Neural progenitor cell (in vitro differentiated cells): ENCODE results near the gene DYNLT4. TPM values are rescaled to one million over a fixed set of nuclear protein-coding genes. Genes with fewer than 3 reads are reported as not detected.

Experiments used
- DNase-seq: peaks from one replicate; pipeline ENCODE4 v3.0.0-alpha.2; 2016; ENCODE audit warnings: low spot score
- H2AFZ ChIP-seq: fragments of 200-600 bp; sonication (generic); replicated peaks from 2 replicates; pipeline ENCODE4 v1.6.1; 2016; ENCODE audit warnings: antibody characterized with exemption
- H3F3A ChIP-seq: fragments of 200-600 bp; sonication (generic); 2 replicates; pipeline ENCODE4 v1.6.1; 2016; ENCODE audit warnings: antibody characterized with exemption, low read depth
- H3K27ac ChIP-seq: fragments of 200-600 bp; sonication (generic); 2 replicates; pipeline ENCODE4 v1.5.1; 2016; ENCODE audit warnings: mild to moderate bottlenecking
- H3K27me3 ChIP-seq: fragments of 200-600 bp; sonication (generic); 2 replicates; pipeline ENCODE4 v1.6.1; 2016; ENCODE audit warnings: mild to moderate bottlenecking, moderate library complexity
- H3K36me3 ChIP-seq: fragments of 200-600 bp; sonication (generic); 2 replicates; pipeline ENCODE4 v1.5.1; 2016
- H3K4me1 ChIP-seq: fragments of 200-600 bp; sonication (generic); 2 replicates; pipeline ENCODE4 v1.6.1; 2016; ENCODE audit warnings: mixed run types
- H3K4me2 ChIP-seq: fragments of 200-600 bp; sonication (generic); 2 replicates; pipeline ENCODE4 v1.6.1; 2016
- H3K4me3 ChIP-seq: fragments of 200-600 bp; sonication (generic); 2 replicates; pipeline ENCODE4 v1.5.1; 2016
- H3K79me2 ChIP-seq: fragments of 200-600 bp; sonication (generic); 2 replicates; pipeline ENCODE4 v1.6.1; 2016; ENCODE audit warnings: low read depth
- H3K9ac ChIP-seq: fragments of 200-600 bp; sonication (generic); 2 replicates; pipeline ENCODE4 v1.6.1; 2016
- H3K9me3 ChIP-seq: fragments of 200-600 bp; sonication (generic); 2 replicates; pipeline ENCODE4 v1.5.1; 2016; ENCODE audit warnings: low read depth
- H4K20me1 ChIP-seq: fragments of 200-600 bp; sonication (generic); 2 replicates; pipeline ENCODE4 v1.6.1; 2016; ENCODE audit warnings: low read depth
- H3K27ac Mint-ChIP-seq: 3 replicates; pipeline ENCODE4 v1.8.0; 2021; ENCODE audit warnings: mixed read lengths
- H3K27me3 Mint-ChIP-seq: 2 replicates; pipeline ENCODE4 v1.8.0; 2022; ENCODE audit warnings: low read depth, mild to moderate bottlenecking, inconsistent platforms, moderate library complexity, mixed read lengths; ENCODE audit not compliant: insufficient read depth
- H3K36me3 Mint-ChIP-seq: 3 replicates; pipeline ENCODE4 v1.8.0; 2021; ENCODE audit warnings: mixed read lengths
- H3K4me1 Mint-ChIP-seq: 3 replicates; pipeline ENCODE4 v1.8.0; 2021; ENCODE audit warnings: mixed read lengths
- H3K4me3 Mint-ChIP-seq: 3 replicates; pipeline ENCODE4 v1.8.0; 2021; ENCODE audit warnings: mild to moderate bottlenecking, moderate library complexity, mixed read lengths
- H3K9me3 Mint-ChIP-seq: 3 replicates; pipeline ENCODE4 v1.8.0; 2020; ENCODE audit warnings: mixed read lengths
- EZH2 ChIP-seq: fragments of 200-600 bp; sonication (generic); IDR thresholded peaks from 2 replicates; pipeline ENCODE4 v1.6.1; 2017; ENCODE audit warnings: antibody characterized with exemption, mild to moderate bottlenecking, moderate library complexity
- EZH2phosphoT487 ChIP-seq: fragments of 200-600 bp; sonication (generic); IDR thresholded peaks from 2 replicates; pipeline ENCODE4 v1.6.1; 2017; ENCODE audit warnings: antibody characterized with exemption
- total RNA-seq: library from RNA; depleted of rRNA; stranded (reverse); fragments of >200 nt; gene quantifications from 2 replicates; pipeline ENCODE4 v1.2.3, GENCODE V29; 2015; ENCODE audit warnings: low replicate concordance
- TF ChIP-seq, protein P1 (sequence below): fragments of 200-600 bp; sonication (generic); IDR thresholded peaks from 2 replicates; pipeline ENCODE4 v1.5.1; 2017; ENCODE audit warnings: antibody characterized with exemption, mild to moderate bottlenecking

DYNLT4 gene
- total RNA-seq, 1 donor from 2014 or later: not detected

DNA sequence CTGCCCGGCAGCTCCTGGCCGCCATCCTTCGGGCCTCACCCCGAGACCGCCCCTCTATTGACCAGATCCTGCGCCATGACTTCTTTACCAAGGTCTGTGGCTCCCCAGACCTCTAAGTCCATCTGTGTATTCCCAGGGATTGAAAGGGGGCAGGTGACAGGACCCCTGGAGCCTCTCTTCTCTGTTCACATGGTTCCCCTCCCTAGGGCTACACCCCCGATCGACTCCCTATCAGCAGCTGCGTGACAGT lies 4.2 kb downstream of the DYNLT4 start:
- H3K9me3 Mint-ChIP-seq: no peaks in the 10 kb centered on the region
- Histone ChIP-seq H3K9ac (no peak overlapping the region), H3K4me2 (peak overlapping the region; percentile 57)

GRCh38 chr1:44802306-44803061 lies 4.7 kb downstream of the DYNLT4 start:
- Histone ChIP-seq H3K4me1 (peaks cover 35% of the 10 kb centered on the region), H3K79me2 (no peaks in the 10 kb centered on the region), H3K27ac (no peak overlapping the region), H3F3A (peaks cover 29% of the 10 kb centered on the region), H3K36me3 (no peaks in the 10 kb centered on the region), H3K4me3 (no peak overlapping the region), H2AFZ (no peak overlapping the region), H3K27me3 (peaks cover 9% of the 10 kb centered on the region), H3K4me2 (peak overlapping the region; percentile 57), H3K9ac (no peak overlapping the region), H4K20me1 (peaks cover 14% of the 10 kb centered on the region), H3K9me3 (no peaks in the 10 kb centered on the region)
- peaks cover 9% of the 10 kb centered on the region for H3K36me3 Mint-ChIP-seq
- peaks cover 17% of the 10 kb centered on the region for H3K27me3 Mint-ChIP-seq
- TF ChIP-seq, protein P1, sequence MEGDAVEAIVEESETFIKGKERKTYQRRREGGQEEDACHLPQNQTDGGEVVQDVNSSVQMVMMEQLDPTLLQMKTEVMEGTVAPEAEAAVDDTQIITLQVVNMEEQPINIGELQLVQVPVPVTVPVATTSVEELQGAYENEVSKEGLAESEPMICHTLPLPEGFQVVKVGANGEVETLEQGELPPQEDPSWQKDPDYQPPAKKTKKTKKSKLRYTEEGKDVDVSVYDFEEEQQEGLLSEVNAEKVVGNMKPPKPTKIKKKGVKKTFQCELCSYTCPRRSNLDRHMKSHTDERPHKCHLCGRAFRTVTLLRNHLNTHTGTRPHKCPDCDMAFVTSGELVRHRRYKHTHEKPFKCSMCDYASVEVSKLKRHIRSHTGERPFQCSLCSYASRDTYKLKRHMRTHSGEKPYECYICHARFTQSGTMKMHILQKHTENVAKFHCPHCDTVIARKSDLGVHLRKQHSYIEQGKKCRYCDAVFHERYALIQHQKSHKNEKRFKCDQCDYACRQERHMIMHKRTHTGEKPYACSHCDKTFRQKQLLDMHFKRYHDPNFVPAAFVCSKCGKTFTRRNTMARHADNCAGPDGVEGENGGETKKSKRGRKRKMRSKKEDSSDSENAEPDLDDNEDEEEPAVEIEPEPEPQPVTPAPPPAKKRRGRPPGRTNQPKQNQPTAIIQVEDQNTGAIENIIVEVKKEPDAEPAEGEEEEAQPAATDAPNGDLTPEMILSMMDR: no peak
- TF ChIP-seq EZH2phosphoT487 (no peak), EZH2 (no peak)
- peaks cover 38% of the 10 kb centered on the region for H3K4me1 Mint-ChIP-seq
- peak overlapping the region; percentile 46 for H3K27ac Mint-ChIP-seq
- H3K4me3 Mint-ChIP-seq: peak overlapping the region; percentile 70
- DNase-seq: peak; percentile 86
- H3K9me3 Mint-ChIP-seq: no peaks in the 10 kb centered on the region

More for the DNA sequence above, 4.2 kb downstream of the DYNLT4 start:
- Histone ChIP-seq H3K4me1 (peaks cover 40% of the 10 kb centered on the region), H3F3A (peaks cover 32% of the 10 kb centered on the region), H3K4me3 (no peak overlapping the region), H3K36me3 (no peaks in the 10 kb centered on the region), H2AFZ (no peak overlapping the region), H3K27me3 (peaks cover 9% of the 10 kb centered on the region), H3K79me2 (no peaks in the 10 kb centered on the region), H4K20me1 (peaks cover 14% of the 10 kb centered on the region), H3K27ac (no peak overlapping the region), H3K9me3 (no peaks in the 10 kb centered on the region)
- Mint-ChIP-seq H3K36me3 (peaks cover 9% of the 10 kb centered on the region), H3K27ac (peak overlapping the region; percentile 55), H3K4me1 (peaks cover 43% of the 10 kb centered on the region), H3K4me3 (peak overlapping the region; percentile 62), H3K27me3 (peaks cover 19% of the 10 kb centered on the region)
- no peak for DNase-seq
- TF ChIP-seq, protein P1: no peak
- TF ChIP-seq EZH2 (no peak), EZH2phosphoT487 (no peak)

GRCh38 chr1:44801491-44802305 lies 5.5 kb downstream of the DYNLT4 start:
- Histone ChIP-seq H3F3A (peaks cover 26% of the 10 kb centered on the region), H3K4me3 (no peak overlapping the region), H3K4me2 (peak overlapping the region; percentile 57), H4K20me1 (peaks cover 14% of the 10 kb centered on the region), H3K9me3 (no peaks in the 10 kb centered on the region), H3K27ac (no peak overlapping the region), H3K9ac (no peak overlapping the region), H3K79me2 (no peaks in the 10 kb centered on the region), H3K4me1 (peaks cover 29% of the 10 kb centered on the region), H3K27me3 (peaks cover 9% of the 10 kb centered on the region), H2AFZ (no peak overlapping the region), H3K36me3 (no peaks in the 10 kb centered on the region)
- H3K9me3 Mint-ChIP-seq: no peaks in the 10 kb centered on the region
- peak overlapping the region; percentile 12 for H3K27ac Mint-ChIP-seq
- DNase-seq: no peak
- H3K36me3 Mint-ChIP-seq: peaks cover 9% of the 10 kb centered on the region
- H3K4me1 Mint-ChIP-seq: peaks cover 30% of the 10 kb centered on the region
- no peak for TF ChIP-seq EZH2
- TF ChIP-seq, protein P1: no peak
- TF ChIP-seq EZH2phosphoT487: no peak
- H3K27me3 Mint-ChIP-seq: peaks cover 9% of the 10 kb centered on the region
- H3K4me3 Mint-ChIP-seq: peak overlapping the region; percentile 90
